ENCODE data around the gene HMMR.

DNA sequence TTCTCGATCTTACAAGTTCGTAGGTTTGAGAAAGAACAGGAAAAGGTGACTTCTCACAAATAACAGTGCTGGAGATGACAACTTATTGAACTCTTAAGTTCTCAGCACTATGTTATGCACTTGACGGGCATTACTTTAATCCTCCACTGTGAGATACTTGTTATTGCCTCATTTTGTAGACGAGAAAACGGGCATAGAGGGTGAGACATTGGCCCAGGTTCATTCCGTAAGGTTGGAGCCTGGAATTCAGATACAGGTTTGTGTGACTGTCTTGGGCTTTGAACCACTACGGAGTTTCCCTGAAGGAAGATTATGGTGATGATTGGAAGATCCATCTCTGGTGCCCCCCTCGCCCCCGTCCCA lies 45.6 kb downstream of the HMMR start:
- TF ChIP-seq, protein P1, sequence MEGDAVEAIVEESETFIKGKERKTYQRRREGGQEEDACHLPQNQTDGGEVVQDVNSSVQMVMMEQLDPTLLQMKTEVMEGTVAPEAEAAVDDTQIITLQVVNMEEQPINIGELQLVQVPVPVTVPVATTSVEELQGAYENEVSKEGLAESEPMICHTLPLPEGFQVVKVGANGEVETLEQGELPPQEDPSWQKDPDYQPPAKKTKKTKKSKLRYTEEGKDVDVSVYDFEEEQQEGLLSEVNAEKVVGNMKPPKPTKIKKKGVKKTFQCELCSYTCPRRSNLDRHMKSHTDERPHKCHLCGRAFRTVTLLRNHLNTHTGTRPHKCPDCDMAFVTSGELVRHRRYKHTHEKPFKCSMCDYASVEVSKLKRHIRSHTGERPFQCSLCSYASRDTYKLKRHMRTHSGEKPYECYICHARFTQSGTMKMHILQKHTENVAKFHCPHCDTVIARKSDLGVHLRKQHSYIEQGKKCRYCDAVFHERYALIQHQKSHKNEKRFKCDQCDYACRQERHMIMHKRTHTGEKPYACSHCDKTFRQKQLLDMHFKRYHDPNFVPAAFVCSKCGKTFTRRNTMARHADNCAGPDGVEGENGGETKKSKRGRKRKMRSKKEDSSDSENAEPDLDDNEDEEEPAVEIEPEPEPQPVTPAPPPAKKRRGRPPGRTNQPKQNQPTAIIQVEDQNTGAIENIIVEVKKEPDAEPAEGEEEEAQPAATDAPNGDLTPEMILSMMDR (IDR thresholded peaks at IDR 0.05), result no peak
- TF ChIP-seq POLR2A (IDR thresholded peaks at IDR 0.05) (no peak), POLR2AphosphoS5 (IDR thresholded peaks at IDR 0.05) (no peak)

All from breast epithelium (tissue), 3 donors.